Breast epithelium (tissue), 4 donors: ENCODE data around the gene CHD3. TPM values are rescaled to one million over a fixed set of nuclear protein-coding genes. Genes with fewer than 3 reads are reported as not detected.

Source experiments
- DNase-seq, 2 donors: peaks; one replicate each; pipeline ENCODE4 v3.0.0-alpha.2; 2019; ENCODE audit warnings: low spot score in 2 of 2
- H3K27ac ChIP-seq, 2 donors: fragments of 200-600 bp; sonication (generic) in 1 of 2; one replicate each; pipeline ENCODE4 v1.5.1; 2016 to 2019; ENCODE audit warnings: mild to moderate bottlenecking in 1 of 2
- H3K27me3 ChIP-seq, 2 donors: fragments of 200-600 bp; sonication (generic) in 1 of 2; one replicate each; pipeline versions ENCODE4 v1.5.1 to v1.6.0; 2017 to 2019; ENCODE audit warnings: control low read depth in 1 of 2, mild to moderate bottlenecking in 1 of 2
- H3K36me3 ChIP-seq: fragments of 200-600 bp; one replicate; pipeline ENCODE4 v1.5.1; 2019
- H3K4me1 ChIP-seq, 2 donors: fragments of 200-600 bp; sonication (generic); one replicate each; pipeline ENCODE4 v1.5.1; 2016 to 2019; ENCODE audit warnings: control low read depth in 1 of 2
- H3K4me3 ChIP-seq, 3 donors: fragments of 200-600 bp; sonication (generic); 1 replicate in 2 of 3; 2 replicates in 1 of 3; pipeline ENCODE4 v1.5.1; 2016 to 2019; ENCODE audit warnings: mild to moderate bottlenecking in 3 of 3, moderate library complexity in 2 of 3
- H3K9me3 ChIP-seq, 2 donors: fragments of 200-600 bp; sonication (generic) in 1 of 2; one replicate each; pipeline ENCODE4 v1.5.1; 2016 to 2019; ENCODE audit warnings: control low read depth in 1 of 2
- POLR2A ChIP-seq: fragments of 450-650 bp; IDR thresholded peaks from one replicate; pipeline ENCODE4 v1.6.1; 2016; ENCODE audit warnings: antibody characterized with exemption, mild to moderate bottlenecking, moderate library complexity
- POLR2AphosphoS5 ChIP-seq, 3 donors: sonication (generic); formaldehyde crosslinking; IDR thresholded peaks; one replicate each; pipeline ENCODE4 v1.6.1; 2017; ENCODE audit warnings: antibody characterized with exemption in 3 of 3
- intact Hi-C: fragments of 100-400 bp; cut with DNase I; formaldehyde crosslinking; loops from one replicate; pipeline ENCODE4 v1.15.1; 2023; ENCODE audit warnings: low total_unique reads
- total RNA-seq, 3 donors: library from RNA; depleted of rRNA; stranded (reverse); fragments of >200 nt; gene quantifications; one replicate each; pipeline ENCODE4 v1.1.0, GENCODE V29; 2016
- TF ChIP-seq, protein P1 (sequence below), 3 donors: fragments of 450-650 bp; IDR thresholded peaks; one replicate each; pipeline ENCODE4 v1.5.1; 2016 to 2017; ENCODE audit warnings: antibody characterized with exemption in 3 of 3, mild to moderate bottlenecking in 3 of 3, moderate library complexity in 3 of 3

CHD3 gene
- total RNA-seq, 3 donors from 2014 or later = 47.5 to 99.0 (median 90.0) TPM

GRCh38 chr17:7922845-7923628, 34.4 kb downstream of the CHD3 start:
- no peaks in the 10 kb centered on the region for H3K36me3 ChIP-seq
- no peaks in the 10 kb centered on the region for H3K27me3 ChIP-seq
- peak overlapping the region; percentile 81 to 88 for H3K27ac ChIP-seq
- H3K4me1 ChIP-seq = no peaks in the 10 kb centered on the region
- DNase-seq = peak; percentile 84 to 91
- H3K4me3 ChIP-seq = peak overlapping the region; percentile 44 to 76 (median 52)
- intact Hi-C loops = no loop called here
- TF ChIP-seq POLR2A (peak; percentile 67), POLR2AphosphoS5 (IDR thresholded peaks at IDR 0.05) (peak in 2 of 3 donors; percentile 70 to 83)
- TF ChIP-seq, protein P1, sequence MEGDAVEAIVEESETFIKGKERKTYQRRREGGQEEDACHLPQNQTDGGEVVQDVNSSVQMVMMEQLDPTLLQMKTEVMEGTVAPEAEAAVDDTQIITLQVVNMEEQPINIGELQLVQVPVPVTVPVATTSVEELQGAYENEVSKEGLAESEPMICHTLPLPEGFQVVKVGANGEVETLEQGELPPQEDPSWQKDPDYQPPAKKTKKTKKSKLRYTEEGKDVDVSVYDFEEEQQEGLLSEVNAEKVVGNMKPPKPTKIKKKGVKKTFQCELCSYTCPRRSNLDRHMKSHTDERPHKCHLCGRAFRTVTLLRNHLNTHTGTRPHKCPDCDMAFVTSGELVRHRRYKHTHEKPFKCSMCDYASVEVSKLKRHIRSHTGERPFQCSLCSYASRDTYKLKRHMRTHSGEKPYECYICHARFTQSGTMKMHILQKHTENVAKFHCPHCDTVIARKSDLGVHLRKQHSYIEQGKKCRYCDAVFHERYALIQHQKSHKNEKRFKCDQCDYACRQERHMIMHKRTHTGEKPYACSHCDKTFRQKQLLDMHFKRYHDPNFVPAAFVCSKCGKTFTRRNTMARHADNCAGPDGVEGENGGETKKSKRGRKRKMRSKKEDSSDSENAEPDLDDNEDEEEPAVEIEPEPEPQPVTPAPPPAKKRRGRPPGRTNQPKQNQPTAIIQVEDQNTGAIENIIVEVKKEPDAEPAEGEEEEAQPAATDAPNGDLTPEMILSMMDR (IDR thresholded peaks at IDR 0.05) = no peak
- H3K9me3 ChIP-seq = no peaks in the 10 kb centered on the region

GRCh38 chr17:7927596-7927995, 39.0 kb downstream of the CHD3 start:
- H3K4me3 ChIP-seq = no peak overlapping the region
- no peaks in the 10 kb centered on the region for H3K9me3 ChIP-seq
- no peak overlapping the region for H3K27ac ChIP-seq
- peaks cover 0 to 5% of the 10 kb centered on the region in 2 donors for H3K4me1 ChIP-seq
- no peaks in the 10 kb centered on the region for H3K27me3 ChIP-seq
- intact Hi-C loops = no loop called here
- no peaks in the 10 kb centered on the region for H3K36me3 ChIP-seq
- TF ChIP-seq, protein P1 (IDR thresholded peaks at IDR 0.05) = no peak
- TF ChIP-seq POLR2A = no peak
- TF ChIP-seq POLR2AphosphoS5 (IDR thresholded peaks at IDR 0.05) = no peak
- no peak for DNase-seq

GRCh38 chr17:7929158-7930023, 40.8 kb downstream of the CHD3 start, which contains the start of gene KCNAB3:
TSS of gene KCNAB3 (minus strand) at chr17:7929856. CDS start at chr17:7929435, 421 bp downstream.
- no peak within 1 kb of the TSS for H3K27ac ChIP-seq
- no peaks in the 10 kb centered on the region for H3K36me3 ChIP-seq
- TF ChIP-seq, protein P1 (IDR thresholded peaks at IDR 0.05) = no peak
- no peak for TF ChIP-seq POLR2AphosphoS5 (IDR thresholded peaks at IDR 0.05)
- no peak for TF ChIP-seq POLR2A
- intact Hi-C loops = loop anchor here (2.0 kb wide), 1 partner anchor 45 kb away; no protein-coding TSS in a partner anchor
- H3K9me3 ChIP-seq = no peaks in the 10 kb centered on the region
- no peaks in the 10 kb centered on the region for H3K27me3 ChIP-seq
- H3K4me1 ChIP-seq = peaks cover 0 to 14% of the 10 kb centered on the region in 2 donors
- peak in 1 of 2 donors; percentile 64 for DNase-seq
- H3K4me3 ChIP-seq = peak within 1 kb of the TSS in 2 of 3 donors; percentile 68 to 93

DNA sequence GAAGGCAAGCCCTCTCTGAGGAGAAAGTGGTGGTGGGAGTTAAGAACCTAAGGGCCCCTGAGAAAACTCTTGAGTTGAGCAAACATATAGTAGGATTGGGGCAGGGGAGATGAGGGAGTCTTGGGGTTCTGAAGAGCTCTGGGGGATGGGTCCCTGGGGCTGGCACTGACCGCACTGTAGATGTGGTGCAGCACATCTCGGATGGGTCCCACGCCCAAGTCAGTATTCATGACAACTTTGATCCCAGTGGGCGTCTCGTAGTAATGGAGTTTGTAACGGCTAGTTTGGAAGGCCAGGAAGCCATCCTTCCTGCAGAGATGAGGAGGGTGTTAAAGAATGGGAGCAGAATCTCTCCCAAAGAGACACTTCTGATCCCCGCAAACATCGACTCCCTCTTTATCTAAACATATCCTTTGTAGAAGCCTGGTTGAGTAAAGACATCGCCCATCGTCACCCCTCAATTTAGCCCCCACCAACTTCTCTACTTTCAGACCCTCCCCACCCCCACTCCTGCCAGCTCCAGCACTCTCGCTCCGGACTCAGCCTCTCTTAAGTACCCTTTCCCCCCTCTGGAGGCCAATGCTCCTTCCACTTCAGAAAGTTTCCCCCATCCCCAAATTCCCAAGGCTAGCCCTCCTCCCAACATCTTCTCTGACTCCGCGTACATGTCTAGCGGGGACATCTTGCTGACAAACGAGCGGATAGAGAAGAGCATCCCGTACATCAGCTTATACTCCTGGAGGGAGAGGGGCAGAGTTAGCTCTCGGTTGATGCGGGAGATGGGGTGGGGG, 42.4 kb downstream of the CHD3 start:
- TF ChIP-seq, protein P1 (IDR thresholded peaks at IDR 0.05) = no peak
- TF ChIP-seq POLR2AphosphoS5 (IDR thresholded peaks at IDR 0.05) (no peak), POLR2A (no peak)
- intact Hi-C loops = no loop called here
- Histone ChIP-seq H3K36me3 (no peaks in the 10 kb centered on the region), H3K4me1 (peaks cover 0 to 14% of the 10 kb centered on the region in 2 donors), H3K4me3 (peak overlapping the region; percentile 68 to 93 (median 82)), H3K27me3 (no peaks in the 10 kb centered on the region), H3K9me3 (no peaks in the 10 kb centered on the region), H3K27ac (peak overlapping the region; percentile 83 to 91)
- DNase-seq = no peak
